ENCODE measurements around the gene LSM4. TPM values are rescaled to one million over a fixed set of nuclear protein-coding genes. Genes with fewer than 3 reads are reported as not detected.
A peak's percentile ranks its signal among the peaks of the same experiment; 100 is the strongest.

LSM4 gene
- total and polyA plus RNA-seq, 2 of the 13 experiments (the other 11 are each of a cell fraction or from before 2014, with no cell fraction given): 65.8 to 166 TPM

- TF ChIP-seq ZBTB14 (CRISPR knock-in tag; IDR thresholded peaks at IDR 0.05) (no peak), KDM1A (CRISPR knock-in tag; IDR thresholded peaks at IDR 0.05) (peak; percentile 69), IRX3 (CRISPR knock-in tag; IDR thresholded peaks at IDR 0.05; ENCODE audit: borderline replicate concordance, low read depth) (no peak), RBFOX2 (IDR thresholded peaks at IDR 0.05; ENCODE audit: low read depth, low read length) (no peak), CERS6 (CRISPR knock-in tag; IDR thresholded peaks at IDR 0.05) (no peak), ZBTB4 (CRISPR knock-in tag; IDR thresholded peaks at IDR 0.05; ENCODE audit: borderline replicate concordance) (no peak)
Observed at GRCh38 chr19:18292462-18292809, 30.4 kb downstream of the LSM4 start (continued).
